H1 (cell line): Measurements from ENCODE around the gene CROCC2. TPM values are rescaled to one million over a fixed set of nuclear protein-coding genes. Genes with fewer than 3 reads are reported as not detected.
A peak's percentile ranks its signal among the peaks of the same experiment; 100 is the strongest.

Source experiments
- CTCF ChIA-PET: fragments of 300-600 bp; sonication (Branson Sonifier 250); formaldehyde crosslinking; loops from one replicate; lab custom pipeline; 2021; ENCODE audit not compliant: partially characterized antibody; lab: Charles Lee
- POLR2A ChIA-PET: fragments of 300-600 bp; sonication (Branson Sonifier 250); formaldehyde crosslinking; loops from one replicate; lab custom pipeline; 2021; ENCODE audit warnings: inconsistent platforms; ENCODE audit not compliant: partially characterized antibody; lab: Charles Lee
- DNase-seq, 2 experiments: peaks; one replicate each; pipeline versions ENCODE4 v3.0.0 to v3.0.0-alpha.2; 2010 to 2022; ENCODE audit warnings: low spot score in 2 of 2, low read depth in 1 of 2, mixed read lengths in 1 of 2
- FAIRE-seq: peaks from 2 replicates; lab custom pipeline; 2011; peaks lifted over from hg19 to GRCh38; lab: Jason Lieb, UNC
- H2AFZ ChIP-seq: 2 replicates; pipeline ENCODE4 v1.8.1; 2012; ENCODE audit warnings: low read length, inconsistent platforms
- H2AK5ac ChIP-seq: 2 replicates; pipeline ENCODE4 v1.6.1; 2013; ENCODE audit warnings: low read depth, low read length
- H2BK120ac ChIP-seq: replicated peaks from 2 replicates; pipeline ENCODE3; 2013; ENCODE audit warnings: low read depth, low read length, inconsistent platforms
- H2BK12ac ChIP-seq: 2 replicates; pipeline ENCODE4 v1.6.1; 2013; ENCODE audit warnings: low read depth, low read length
- H2BK15ac ChIP-seq: 2 replicates; pipeline ENCODE4 v1.6.1; 2013; ENCODE audit warnings: low read length
- H2BK20ac ChIP-seq: 2 replicates; pipeline ENCODE4 v1.6.1; 2013; ENCODE audit warnings: low read length
- H2BK5ac ChIP-seq: 2 replicates; pipeline ENCODE4 v1.6.1; 2013; ENCODE audit warnings: low read depth, low read length
- H3K14ac ChIP-seq: 2 replicates; pipeline ENCODE4 v1.6.1; 2013; ENCODE audit warnings: inconsistent platforms; ENCODE audit not compliant: insufficient read length
- H3K18ac ChIP-seq: 2 replicates; pipeline ENCODE4 v1.6.1; 2013; ENCODE audit warnings: low read length; ENCODE audit errors: extremely low read depth
- H3K23ac ChIP-seq: 2 replicates; pipeline ENCODE4 v1.6.1; 2013; ENCODE audit warnings: inconsistent platforms; ENCODE audit not compliant: insufficient read length
- H3K23me2 ChIP-seq: 2 replicates; pipeline ENCODE4 v1.6.1; 2013; ENCODE audit warnings: low read depth, low read length
- H3K27ac ChIP-seq: 2 replicates; pipeline ENCODE4 v1.6.1; 2011; ENCODE audit warnings: low read depth, low read length, inconsistent platforms
- H3K27me3 ChIP-seq, 4 experiments: replicated peaks in 1 of 4; 1 replicate in 1 of 4; 2 replicates in 3 of 4; pipeline versions ENCODE4 v1.6.1 to v1.8.1; 2011 to 2013; ENCODE audit warnings: low read length in 3 of 4, mild to moderate bottlenecking in 3 of 4, inconsistent platforms in 2 of 4, mixed read lengths in 2 of 4, moderate library complexity in 1 of 4; ENCODE audit not compliant: control insufficient read depth in 3 of 4, insufficient read depth in 3 of 4; ENCODE audit errors: extremely low read depth in 1 of 4
- H3K36me3 ChIP-seq, 4 experiments: 2 replicates each; pipeline versions ENCODE4 v1.6.1 to v1.8.1; 2011 to 2013; ENCODE audit warnings: mild to moderate bottlenecking in 4 of 4, low read length in 3 of 4, moderate library complexity in 2 of 4, control low read depth in 1 of 4, inconsistent platforms in 1 of 4; ENCODE audit not compliant: insufficient read depth in 4 of 4, control insufficient read depth in 2 of 4
- H3K4ac ChIP-seq: replicated peaks from 2 replicates; pipeline ENCODE3; 2013; ENCODE audit warnings: low read length, low read depth, mixed read lengths, inconsistent platforms; ENCODE audit not compliant: insufficient read length
- H3K4me1 ChIP-seq, 4 experiments: replicated peaks in 1 of 4; 1 replicate in 1 of 4; 2 replicates in 3 of 4; pipeline versions ENCODE4 v1.6.1 to v1.8.1; 2011 to 2013; ENCODE audit warnings: low read length in 3 of 4, inconsistent platforms in 2 of 4, mixed read lengths in 1 of 4; ENCODE audit not compliant: insufficient read depth in 4 of 4, control insufficient read depth in 3 of 4
- H3K4me2 ChIP-seq, 2 experiments: 2 replicates each; pipeline versions ENCODE4 v1.6.1 to v1.8.1; 2011 to 2013; ENCODE audit warnings: low read depth in 2 of 2, low read length in 2 of 2, control low read depth in 1 of 2, inconsistent platforms in 1 of 2, mild to moderate bottlenecking in 1 of 2; ENCODE audit not compliant: insufficient read depth in 1 of 2
- H3K4me3 ChIP-seq, 4 experiments: fragments of 200-600, 300-600 bp in 1 of 4; sonication (generic), shearing (Covaris generic), sonication (Bioruptor Twin) in 1 of 4; 2 replicates each; pipeline versions ENCODE4 v1.5.1 to v1.8.1; 2011 to 2016; ENCODE audit warnings: low read length in 4 of 4, low read depth in 3 of 4, control low read depth in 2 of 4, inconsistent platforms in 2 of 4, mild to moderate bottlenecking in 2 of 4, mixed read lengths in 1 of 4, moderate library complexity in 1 of 4; ENCODE audit not compliant: insufficient read depth in 2 of 4; ENCODE audit errors: extremely low read depth in 1 of 4
- H3K56ac ChIP-seq: replicated peaks from 2 replicates; pipeline ENCODE3; 2013; ENCODE audit warnings: low read depth, mild to moderate bottlenecking, mixed read lengths, low read length, inconsistent platforms; ENCODE audit not compliant: insufficient read length
- H3K79me1 ChIP-seq: 2 replicates; pipeline ENCODE4 v1.6.1; 2013; ENCODE audit warnings: low read depth, low read length, control low read depth
- H3K79me2 ChIP-seq, 2 experiments: 2 replicates each; pipeline versions ENCODE4 v1.6.1 to v1.8.1; 2012 to 2013; ENCODE audit warnings: low read length in 2 of 2, mild to moderate bottlenecking in 2 of 2, inconsistent platforms in 1 of 2; ENCODE audit not compliant: insufficient read depth in 2 of 2, control insufficient read depth in 1 of 2
- H3K9ac ChIP-seq, 4 experiments: replicated peaks in 1 of 4; 1 replicate in 1 of 4; 2 replicates in 3 of 4; pipeline versions ENCODE4 v1.6.1 to v1.8.1; 2011 to 2013; ENCODE audit warnings: low read depth in 3 of 4, low read length in 3 of 4, control low read depth in 2 of 4, mild to moderate bottlenecking in 2 of 4, moderate library complexity in 2 of 4, inconsistent platforms in 1 of 4; ENCODE audit errors: extremely low read depth in 1 of 4
- H3K9me3 ChIP-seq, 2 experiments: 2 replicates each; pipeline versions ENCODE4 v1.6.1 to v1.8.1; 2012 to 2013; ENCODE audit warnings: mild to moderate bottlenecking in 2 of 2, moderate library complexity in 2 of 2, control low read depth in 1 of 2, inconsistent platforms in 1 of 2, low read depth in 1 of 2, low read length in 1 of 2, mixed read lengths in 1 of 2; ENCODE audit not compliant: insufficient read depth in 2 of 2
- H4K20me1 ChIP-seq, 2 experiments: replicated peaks in 1 of 2; 2 replicates each; pipeline versions ENCODE3 to v1.8.1; 2011 to 2013; ENCODE audit warnings: inconsistent platforms in 2 of 2, low read length in 2 of 2, mild to moderate bottlenecking in 1 of 2; ENCODE audit not compliant: insufficient read depth in 2 of 2, control insufficient read depth in 1 of 2
- H4K5ac ChIP-seq: 2 replicates; pipeline ENCODE4 v1.6.1; 2013; ENCODE audit warnings: low read length, low read depth, mixed read lengths, inconsistent platforms; ENCODE audit not compliant: insufficient read length
- H4K8ac ChIP-seq: 2 replicates; pipeline ENCODE4 v1.8.0; 2013; ENCODE audit warnings: mild to moderate bottlenecking, moderate library complexity, low read length, inconsistent platforms; ENCODE audit not compliant: insufficient read depth; ENCODE audit errors: extremely low read depth
- H4K91ac ChIP-seq: replicated peaks from 2 replicates; pipeline ENCODE3; 2013; ENCODE audit warnings: low read length, mixed read lengths, inconsistent platforms; ENCODE audit not compliant: insufficient read length
- CTBP2 ChIP-seq: IDR thresholded peaks from 2 replicates; pipeline ENCODE4 v1.7.0; 2011; ENCODE audit warnings: borderline replicate concordance, mild to moderate bottlenecking, moderate library complexity, mixed read lengths, low read length; ENCODE audit not compliant: insufficient read depth, insufficient read length
- GABPA ChIP-seq: IDR thresholded peaks from 2 replicates; pipeline ENCODE4 v1.6.1; 2011; ENCODE audit warnings: mild to moderate bottlenecking, low read length, moderate library complexity, borderline replicate concordance; ENCODE audit not compliant: insufficient read depth
- RAD21 ChIP-seq, 2 experiments: IDR thresholded peaks in 1 of 2; conservative IDR thresholded peaks in 1 of 2; 2 replicates each; pipeline ENCODE4 v1.6.1; 2011; ENCODE audit warnings: low read depth in 2 of 2, low read length in 2 of 2, improper control_type of control experiment in 1 of 2, inconsistent platforms in 1 of 2, mild to moderate bottlenecking in 1 of 2, moderate library complexity in 1 of 2
- YY1 ChIP-seq: IDR thresholded peaks from 2 replicates; pipeline ENCODE4 v1.6.1; 2011; ENCODE audit warnings: low read depth, mild to moderate bottlenecking, low read length
- WGBS, 2 experiments: shearing (Covaris generic) in 1 of 2; methylation state at CpG; one replicate each; pipeline versions ENCODE4 v1.1.6 to v1.1.7; 2013 to 2015; ENCODE audit warnings: low lambda C conversion rate in 2 of 2, mixed read lengths in 2 of 2, inconsistent platforms in 1 of 2, low coverage in 1 of 2, missing lambda C conversion rate in 1 of 2; ENCODE audit not compliant: insufficient replicate concordance in 2 of 2, insufficient coverage in 1 of 2, insufficient read length in 1 of 2; ENCODE audit errors: extremely low coverage in 1 of 2, missing lambda C conversion rate in 1 of 2; 5-methylcytosine and 5-hydroxymethylcytosine counted together
- polyA plus RNA-seq, 7 experiments: library from polyadenylated mRNA; depleted of rRNA in 3 of 7; stranded (reverse) in 5 of 7; unstranded in 2 of 7; fragments of >200 nt in 5 of 7; fragments of 200-250 nt in 2 of 7; gene quantifications; 1 replicate in 5 of 7; 2 replicates in 1 of 7; 4 replicates in 1 of 7; pipeline versions ENCODE4 v1.2.1 to v1.2.3, GENCODE V29; 2011 to 2013; ENCODE audit warnings: missing spikeins in 2 of 7, mixed read lengths in 2 of 7
- total RNA-seq: library from RNA; stranded (reverse); fragmentation: NEBNext Ultra II Directional; extraction: Animal tissue kit (Norgen Biotek cat#: 25700); gene quantifications from 2 replicates; pipeline ENCODE4 v1.2.1, GENCODE V29; 2021
- TF ChIP-seq, protein P1 (sequence below), 3 experiments: IDR thresholded peaks; 1 replicate in 2 of 3; 2 replicates in 1 of 3; pipeline versions ENCODE4 v1.5.1 to v1.6.1; 2011; ENCODE audit warnings: low read length in 3 of 3, mild to moderate bottlenecking in 3 of 3, inconsistent platforms in 2 of 3, low read depth in 1 of 3, moderate library complexity in 1 of 3; ENCODE audit not compliant: insufficient read depth in 1 of 3; ENCODE audit errors: control extremely low read depth in 1 of 3

Gene CROCC2
- total and polyA plus RNA-seq, 2 of the 8 experiments (the other 6 are each of a cell fraction or from before 2014, with no cell fraction given) = not detected

DNA sequence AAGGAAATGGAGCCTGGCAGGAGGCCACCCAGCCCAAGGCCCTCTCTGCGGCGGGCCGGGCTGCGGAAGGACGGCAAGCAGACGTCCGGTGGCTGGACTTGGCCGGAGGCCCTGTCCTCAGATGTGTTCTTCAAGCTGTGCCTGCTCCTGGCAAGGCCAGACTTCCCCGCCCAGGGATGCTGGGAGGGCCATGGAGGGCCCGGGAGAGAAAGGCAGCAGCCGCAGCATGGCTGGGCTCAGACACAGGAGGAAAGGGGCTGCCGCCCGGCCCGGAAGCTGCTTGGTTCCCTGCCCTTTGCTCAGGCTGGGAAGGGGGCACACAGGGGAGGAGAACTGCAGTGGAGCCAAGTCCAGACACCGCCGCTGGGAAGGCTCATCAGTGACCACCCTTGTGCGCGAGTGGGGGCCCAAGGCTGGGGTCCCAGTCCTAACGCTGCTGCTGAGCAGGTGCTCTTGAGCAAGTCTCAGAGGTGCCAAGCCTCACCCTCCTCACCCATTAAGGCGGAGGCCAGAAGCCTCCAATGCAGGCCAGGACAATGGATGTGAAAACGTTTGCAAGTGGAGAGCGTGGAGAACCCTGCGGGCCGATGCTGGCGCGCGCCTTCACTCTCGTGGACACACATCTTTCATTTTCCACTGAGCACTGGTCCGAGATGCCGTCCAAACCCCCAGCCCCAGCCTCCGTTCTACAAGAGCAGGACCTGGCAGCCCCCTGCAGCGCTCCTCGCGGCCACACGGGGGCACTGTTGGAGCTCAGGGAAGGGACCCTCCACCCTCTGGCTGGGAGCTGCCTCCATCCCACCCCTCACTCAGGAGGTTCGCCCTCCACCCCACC is 7.9 kb downstream of the CROCC2 start:
- Histone ChIP-seq H3K4me1 (peaks cover 0 to 6% (median 3%) of the 10 kb centered on the region in 4 experiments; a peak in 4 of 7 replicates), H3K18ac (no peak overlapping the region), H3K27me3 (peaks cover 1 to 9% (median 9%) of the 10 kb centered on the region in 4 experiments; a peak in 6 of 7 replicates), H2BK5ac (no peak overlapping the region), H3K4me3 (no peak overlapping the region), H3K79me1 (no peaks in the 10 kb centered on the region), H3K23me2 (peaks cover 4% of the 10 kb centered on the region; the same call in 1 of the 2 replicates), H2BK120ac (no peak overlapping the region), H4K20me1 (peaks cover 2 to 4% of the 10 kb centered on the region in 2 experiments), H3K27ac (no peak overlapping the region), H2BK20ac (no peak overlapping the region), H3K9me3 (no peaks in the 10 kb centered on the region), H3K4me2 (no peak overlapping the region), H4K5ac (no peak overlapping the region), H3K4ac (no peak overlapping the region), H3K23ac (no peak overlapping the region), H3K9ac (no peak overlapping the region), H3K79me2 (no peaks in the 10 kb centered on the region), H4K8ac (no peak overlapping the region), H2AK5ac (no peak overlapping the region), H3K56ac (no peak overlapping the region), H2BK15ac (no peak overlapping the region), H4K91ac (no peak overlapping the region), H3K36me3 (no peaks in the 10 kb centered on the region), H3K14ac (no peak overlapping the region), H2AFZ (no peak overlapping the region), H2BK12ac (no peak overlapping the region)
- TF ChIP-seq, protein P1, sequence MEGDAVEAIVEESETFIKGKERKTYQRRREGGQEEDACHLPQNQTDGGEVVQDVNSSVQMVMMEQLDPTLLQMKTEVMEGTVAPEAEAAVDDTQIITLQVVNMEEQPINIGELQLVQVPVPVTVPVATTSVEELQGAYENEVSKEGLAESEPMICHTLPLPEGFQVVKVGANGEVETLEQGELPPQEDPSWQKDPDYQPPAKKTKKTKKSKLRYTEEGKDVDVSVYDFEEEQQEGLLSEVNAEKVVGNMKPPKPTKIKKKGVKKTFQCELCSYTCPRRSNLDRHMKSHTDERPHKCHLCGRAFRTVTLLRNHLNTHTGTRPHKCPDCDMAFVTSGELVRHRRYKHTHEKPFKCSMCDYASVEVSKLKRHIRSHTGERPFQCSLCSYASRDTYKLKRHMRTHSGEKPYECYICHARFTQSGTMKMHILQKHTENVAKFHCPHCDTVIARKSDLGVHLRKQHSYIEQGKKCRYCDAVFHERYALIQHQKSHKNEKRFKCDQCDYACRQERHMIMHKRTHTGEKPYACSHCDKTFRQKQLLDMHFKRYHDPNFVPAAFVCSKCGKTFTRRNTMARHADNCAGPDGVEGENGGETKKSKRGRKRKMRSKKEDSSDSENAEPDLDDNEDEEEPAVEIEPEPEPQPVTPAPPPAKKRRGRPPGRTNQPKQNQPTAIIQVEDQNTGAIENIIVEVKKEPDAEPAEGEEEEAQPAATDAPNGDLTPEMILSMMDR (IDR thresholded peaks at IDR 0.05; ENCODE audit: control extremely low read depth in 1 of 3, insufficient read depth in 1 of 3, low read depth in 1 of 3, low read length in 3 of 3) = peak in 2 of 3 experiments; percentile 88 to 94; a peak in 3 of 4 replicates
- TF ChIP-seq GABPA (peak; percentile 54; the same call in 1 of the 2 replicates), CTBP2 (no peak), RAD21 (IDR thresholded peaks at IDR 0.05 in 1 of 2, conservative IDR thresholded peaks at IDR 0.05 in 1 of 2; ENCODE audit: low read depth in 2 of 2, low read length in 2 of 2) (peak; percentile 87 to 90), YY1 (0 out of 2 replicates have a peak, but pooled peaks have one; percentile 18)
- 57% methylated on average over 36 of the region's 36 CpGs; no CpG with 5 or more reads in 1 of the 2 experiments for WGBS, 2 experiments
- ChIA-PET CTCF (interaction anchor here (0.7 to 4.4 kb wide), 43 partner anchors 8 to 301 kb away, joined by 3 to 26 read pairs (median 4); partner anchors contain the start of genes CROCC2, MAB21L4, PASK and PPP1R7), POLR2A (interaction anchor here (1.2 kb wide), 1 partner anchor 44 kb away, joined by 3 read pairs; no protein-coding TSS in a partner anchor)
- DNase-seq (peak; percentile 34 to 99), FAIRE-seq (peak; percentile 7)
